Activated T-cell treated with anti-CD3 and anti-CD28 coated beads for 4 hours (primary cell): ENCODE results near the gene VIPR1.

Experiments
- DNase-seq: peaks from one replicate; pipeline ENCODE4 v3.0.0-alpha.2; 2020

Gene VIPR1

GRCh38 chr3:42513121-42513520 is 10.7 kb downstream of the VIPR1 start:
- no peak for DNase-seq

- DNase-seq: no peak
Observed at GRCh38 chr3:42513521-42513920, 11.1 kb downstream of the VIPR1 start.

GRCh38 chr3:42514876-42515275 is 12.4 kb downstream of the VIPR1 start:
- DNase-seq: no peak

- no peak for DNase-seq
Observed at GRCh38 chr3:42515391-42515916, 13.0 kb downstream of the VIPR1 start.

GRCh38 chr3:42515976-42516375 is 13.5 kb downstream of the VIPR1 start:
- DNase-seq: no peak

GRCh38 chr3:42516443-42516842 is 14.0 kb downstream of the VIPR1 start:
- DNase-seq: no peak

GRCh38 chr3:42517117-42517516 is 14.7 kb downstream of the VIPR1 start:
- no peak for DNase-seq

- no peak for DNase-seq
Observed at GRCh38 chr3:42518800-42519567, 16.5 kb downstream of the VIPR1 start.

- DNase-seq: no peak
Observed at GRCh38 chr3:42519568-42519962, 17.1 kb downstream of the VIPR1 start.

- no peak for DNase-seq
Observed at GRCh38 chr3:42520336-42520735, 17.9 kb downstream of the VIPR1 start.

GRCh38 chr3:42520906-42521305 is 18.5 kb downstream of the VIPR1 start:
- no peak for DNase-seq

GRCh38 chr3:42524751-42525150 is 22.3 kb downstream of the VIPR1 start:
- no peak for DNase-seq

- DNase-seq: no peak
Observed at GRCh38 chr3:42525212-42525611, 22.8 kb downstream of the VIPR1 start.

GRCh38 chr3:42525736-42526345 is 23.4 kb downstream of the VIPR1 start:
- DNase-seq: no peak

- DNase-seq: peak; percentile 39
Observed at GRCh38 chr3:42526616-42527367, 24.3 kb downstream of the VIPR1 start.

- DNase-seq: no peak
Observed at GRCh38 chr3:42527368-42527917, 25.0 kb downstream of the VIPR1 start.

- no peak for DNase-seq
Observed at GRCh38 chr3:42529468-42529867, 27.0 kb downstream of the VIPR1 start.

GRCh38 chr3:42530073-42530472 is 27.6 kb downstream of the VIPR1 start:
- DNase-seq: no peak

- no peak for DNase-seq
Observed at GRCh38 chr3:42531470-42531869, 29.0 kb downstream of the VIPR1 start.

- DNase-seq: no peak
Observed at GRCh38 chr3:42532229-42532628, 29.8 kb downstream of the VIPR1 start.

GRCh38 chr3:42533161-42533897 is 30.9 kb downstream of the VIPR1 start:
- no peak for DNase-seq

GRCh38 chr3:42535981-42536784 is 33.7 kb downstream of the VIPR1 start:
- DNase-seq: peak; percentile 30
